ENCODE measurements around the gene KCNK5.

KCNK5 gene

DNA sequence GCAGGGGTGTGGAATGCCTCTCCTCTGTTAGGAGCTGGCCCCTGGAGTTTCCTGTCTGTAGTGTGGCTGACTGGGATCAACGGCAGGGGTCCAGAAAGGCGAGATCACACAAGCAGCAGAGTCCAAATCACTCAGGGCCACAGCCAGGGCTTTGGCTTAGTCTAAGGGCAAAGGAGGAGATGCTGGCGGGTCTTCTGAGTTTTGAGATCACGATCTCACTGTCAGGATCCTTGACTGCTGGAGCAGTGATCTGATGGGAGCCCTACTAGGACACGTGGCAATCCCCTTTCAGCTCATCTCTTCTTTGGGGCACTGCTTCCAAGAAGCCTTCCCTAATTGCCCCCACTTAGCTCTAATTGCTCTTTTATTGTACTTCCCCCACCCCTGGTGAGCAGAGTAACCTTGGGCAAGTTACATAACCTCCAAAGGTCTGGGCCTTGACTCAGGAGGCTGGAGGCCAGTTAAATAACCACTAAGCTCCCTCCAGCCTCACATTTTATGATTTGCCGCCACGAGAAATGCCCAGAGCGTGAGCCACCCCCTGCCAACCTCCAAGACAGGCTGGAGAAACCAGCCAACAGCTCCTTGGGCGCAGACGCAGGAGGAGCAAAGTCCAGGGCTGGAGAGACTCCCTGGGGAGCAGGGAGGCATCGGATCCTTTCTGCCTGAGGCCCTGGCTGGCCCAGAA lies 12.0 kb downstream of the KCNK5 start:
- Histone ChIP-seq H3K27me3 (ENCODE audit: control insufficient read depth, insufficient read depth, low read length) (no peaks in the 10 kb centered on the region), H3K27ac (ENCODE audit: low read length) (no peak overlapping the region), H3K36me3 (ENCODE audit: control insufficient read depth, insufficient read depth, low read length) (peaks cover 13% of the 10 kb centered on the region; the same call in 1 of the 2 replicates), H3K4me1 (ENCODE audit: control insufficient read depth, insufficient read depth, low read length) (peaks cover 7% of the 10 kb centered on the region), H3K9me3 (ENCODE audit: control insufficient read depth, insufficient read depth, low read length) (no peaks in the 10 kb centered on the region), H3K4me3 (ENCODE audit: low read length) (no peak overlapping the region)
- no CpG with 5 or more reads among the region's 11 CpGs for WGBS (ENCODE audit: insufficient coverage, insufficient read length)
- no peak for DNase-seq (ENCODE audit: low read depth, low spot score)

DNA sequence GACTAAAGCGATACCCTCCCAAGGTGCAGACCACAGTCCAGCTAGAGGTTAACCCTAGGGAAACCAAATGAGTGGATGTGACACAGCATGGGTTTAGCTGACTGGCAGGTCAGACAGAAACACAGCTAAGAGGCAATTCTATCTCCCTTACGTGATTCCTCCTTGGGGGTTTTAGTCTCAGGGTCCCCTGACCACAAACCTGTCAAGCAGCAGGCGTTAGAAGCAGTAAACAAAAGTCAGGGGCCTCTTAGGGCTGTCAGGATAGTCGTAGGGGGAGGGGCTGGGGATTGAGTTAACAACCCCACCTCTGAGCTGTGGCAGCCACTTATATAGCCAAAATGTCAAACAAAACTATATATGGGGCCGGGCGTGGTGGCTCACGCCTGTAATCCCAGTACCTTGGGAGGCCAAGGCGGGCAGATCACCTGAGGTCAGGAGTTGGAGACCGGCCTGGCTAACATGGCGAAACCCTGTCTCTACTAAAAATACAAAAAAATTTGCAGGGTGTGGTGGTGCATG lies 13.6 kb downstream of the KCNK5 start:
- H3K4me1 ChIP-seq (ENCODE audit: control insufficient read depth, insufficient read depth, low read length), result peaks cover 6% of the 10 kb centered on the region
- no peak for DNase-seq (ENCODE audit: low read depth, low spot score)
- H3K9me3 ChIP-seq (ENCODE audit: control insufficient read depth, insufficient read depth, low read length), result no peaks in the 10 kb centered on the region
- H3K27me3 ChIP-seq (ENCODE audit: control insufficient read depth, insufficient read depth, low read length), result no peaks in the 10 kb centered on the region
- H3K4me3 ChIP-seq (ENCODE audit: low read length), result no peak overlapping the region
- peaks cover 9% of the 10 kb centered on the region; the same call in 1 of the 2 replicates for H3K36me3 ChIP-seq (ENCODE audit: control insufficient read depth, insufficient read depth, low read length)
- H3K27ac ChIP-seq (ENCODE audit: low read length), result no peak overlapping the region
- WGBS (ENCODE audit: insufficient coverage, insufficient read length), result no CpG with 5 or more reads among the region's 10 CpGs

DNA sequence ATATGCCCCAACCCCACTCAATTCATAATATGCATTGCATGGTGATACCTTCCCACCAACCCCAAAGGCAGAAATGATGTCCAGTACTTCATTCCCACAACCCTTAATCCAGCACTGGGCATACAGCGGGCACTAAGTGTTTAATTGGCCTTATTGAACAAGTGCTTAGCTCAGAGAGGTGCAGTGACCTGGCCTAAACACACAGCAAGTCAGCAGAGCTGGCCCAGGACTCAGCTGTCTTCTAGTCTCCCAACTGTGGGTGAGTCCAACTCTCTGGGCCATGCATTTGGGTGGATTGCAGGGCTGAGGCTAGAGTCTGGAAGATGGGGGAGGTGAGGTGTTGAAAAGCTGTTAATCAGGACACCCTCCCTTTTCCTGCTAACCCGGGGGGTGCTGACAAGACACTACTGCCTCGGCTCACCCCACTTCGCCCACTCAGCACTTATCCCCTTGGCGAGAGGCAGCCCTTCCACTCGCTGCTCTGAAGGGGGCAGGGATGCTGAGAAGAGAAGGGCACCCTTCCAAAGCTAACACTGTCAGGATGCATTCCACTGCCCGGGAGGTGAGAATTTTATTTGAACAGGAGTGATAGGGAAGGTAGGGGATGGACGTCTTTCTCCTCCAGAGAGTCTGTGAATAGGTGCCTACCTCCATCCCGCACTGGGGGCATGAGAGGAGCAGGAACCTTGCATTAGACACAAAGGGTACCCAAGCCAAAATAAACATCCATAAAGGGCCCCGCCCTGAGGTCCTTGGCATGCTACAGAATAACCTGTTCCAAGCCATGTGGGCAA lies 14.2 kb downstream of the KCNK5 start:
- WGBS (ENCODE audit: insufficient coverage, insufficient read length), result no CpG with 5 or more reads among the region's 10 CpGs
- Histone ChIP-seq H3K4me3 (ENCODE audit: low read length) (no peak overlapping the region), H3K9me3 (ENCODE audit: control insufficient read depth, insufficient read depth, low read length) (no peaks in the 10 kb centered on the region), H3K27me3 (ENCODE audit: control insufficient read depth, insufficient read depth, low read length) (no peaks in the 10 kb centered on the region), H3K4me1 (ENCODE audit: control insufficient read depth, insufficient read depth, low read length) (peaks cover 4% of the 10 kb centered on the region), H3K36me3 (ENCODE audit: control insufficient read depth, insufficient read depth, low read length) (peaks cover 7% of the 10 kb centered on the region; the same call in 1 of the 2 replicates), H3K27ac (ENCODE audit: low read length) (no peak overlapping the region)
- DNase-seq (ENCODE audit: low read depth, low spot score), result no peak

DNA sequence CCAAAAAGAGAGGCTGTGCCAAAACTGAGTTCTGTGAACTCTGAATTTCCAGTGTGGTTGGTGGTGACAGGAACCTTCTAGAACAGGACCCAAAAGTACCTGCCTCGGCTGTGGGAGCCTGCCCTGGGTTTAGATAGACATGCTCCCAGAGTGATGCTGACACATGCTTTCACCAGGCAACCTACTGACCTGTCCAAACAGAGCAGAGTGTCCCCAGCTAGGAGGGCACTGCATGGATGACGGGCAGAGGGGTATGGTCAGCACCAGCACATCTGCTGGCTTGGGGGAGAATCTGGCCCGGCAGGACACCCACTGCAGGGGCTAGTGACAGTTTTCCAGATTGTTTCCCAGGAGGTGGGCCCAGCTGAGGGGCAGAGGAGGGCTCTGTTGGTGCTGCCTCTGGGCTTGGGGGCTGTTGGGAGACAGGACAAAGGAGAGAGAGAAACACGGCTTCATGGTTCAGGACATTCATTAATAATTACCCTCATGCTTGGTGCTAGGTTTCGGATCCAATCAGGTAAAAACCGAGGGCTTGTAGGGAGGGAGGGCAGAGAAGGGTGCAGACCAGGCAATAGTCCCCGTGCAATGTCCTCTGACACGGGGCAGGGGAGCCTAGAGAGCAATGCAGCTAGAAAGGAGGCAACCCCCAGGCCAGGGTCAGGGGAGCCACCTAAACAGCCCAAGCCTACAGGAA lies 15.0 kb downstream of the KCNK5 start:
- Histone ChIP-seq H3K9me3 (ENCODE audit: control insufficient read depth, insufficient read depth, low read length) (no peaks in the 10 kb centered on the region), H3K27me3 (ENCODE audit: control insufficient read depth, insufficient read depth, low read length) (no peaks in the 10 kb centered on the region), H3K27ac (ENCODE audit: low read length) (no peak overlapping the region), H3K4me1 (ENCODE audit: control insufficient read depth, insufficient read depth, low read length) (peaks cover 8% of the 10 kb centered on the region), H3K4me3 (ENCODE audit: low read length) (no peak overlapping the region), H3K36me3 (ENCODE audit: control insufficient read depth, insufficient read depth, low read length) (peaks cover 7% of the 10 kb centered on the region; the same call in 1 of the 2 replicates)
- no CpG with 5 or more reads among the region's 8 CpGs for WGBS (ENCODE audit: insufficient coverage, insufficient read length)
- DNase-seq (ENCODE audit: low read depth, low spot score), result no peak

DNA sequence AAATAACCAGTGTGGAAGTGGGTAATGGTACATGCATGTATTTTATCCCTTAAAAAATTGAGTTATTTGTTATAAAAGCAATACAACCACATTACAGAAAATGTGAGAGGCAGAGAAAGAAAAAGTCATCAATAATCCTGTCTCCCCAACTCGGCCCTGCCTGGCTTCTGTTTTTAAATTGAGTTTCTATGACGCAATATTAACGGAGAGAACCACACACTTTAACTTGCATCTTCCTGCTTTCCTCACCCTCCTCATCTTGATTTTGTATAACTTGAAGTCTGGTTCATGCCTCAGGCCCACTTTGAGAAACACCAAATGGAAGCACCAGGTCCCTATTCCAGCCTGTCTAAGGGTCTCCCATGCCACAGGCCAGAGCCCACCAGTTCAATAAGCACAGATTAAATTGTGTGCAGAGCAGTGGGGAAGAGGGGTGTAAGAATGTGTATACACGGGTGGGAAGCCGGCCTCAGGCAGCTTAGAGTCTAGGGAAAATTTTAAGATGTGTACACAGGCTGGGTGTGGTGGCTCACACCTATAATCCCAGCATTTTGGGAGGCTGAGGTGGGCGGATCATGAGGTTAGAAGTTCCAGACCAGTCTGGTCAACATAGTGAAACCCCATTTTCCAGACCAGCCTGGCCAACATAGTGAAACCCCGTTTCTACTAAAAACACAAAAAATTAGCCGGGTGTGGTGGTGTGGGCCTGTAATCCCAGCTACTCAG lies 15.9 kb downstream of the KCNK5 start:
- WGBS (ENCODE audit: insufficient coverage, insufficient read length), result no CpG with 5 or more reads among the region's 8 CpGs
- H3K4me1 ChIP-seq (ENCODE audit: control insufficient read depth, insufficient read depth, low read length), result peaks cover 9% of the 10 kb centered on the region
- DNase-seq (ENCODE audit: low read depth, low spot score), result no peak
- no peaks in the 10 kb centered on the region for H3K9me3 ChIP-seq (ENCODE audit: control insufficient read depth, insufficient read depth, low read length)
- no peak overlapping the region for H3K4me3 ChIP-seq (ENCODE audit: low read length)
- no peaks in the 10 kb centered on the region for H3K27me3 ChIP-seq (ENCODE audit: control insufficient read depth, insufficient read depth, low read length)
- H3K27ac ChIP-seq (ENCODE audit: low read length), result no peak overlapping the region
- H3K36me3 ChIP-seq (ENCODE audit: control insufficient read depth, insufficient read depth, low read length), result peaks cover 7% of the 10 kb centered on the region; the same call in 1 of the 2 replicates

DNA sequence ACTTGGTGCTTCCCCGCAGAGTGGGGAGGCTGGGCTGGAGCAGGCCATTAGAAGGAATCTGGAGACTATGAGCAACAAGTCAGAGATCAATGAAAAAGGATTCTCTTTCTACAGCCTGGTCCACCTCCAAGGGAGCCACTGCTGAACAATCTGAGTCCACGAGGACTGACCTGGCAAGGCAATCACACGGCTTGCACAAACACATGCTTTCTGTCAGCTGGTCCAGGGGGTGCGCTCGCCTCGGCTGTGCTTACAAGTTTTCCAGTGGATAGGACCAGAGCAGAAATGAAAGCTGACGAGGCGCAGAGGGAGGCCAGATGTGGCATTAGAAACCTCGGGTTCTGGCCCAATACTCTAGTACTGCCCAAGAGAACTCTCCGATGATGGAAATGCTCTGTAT lies 18.1 kb downstream of the KCNK5 start:
- DNase-seq (ENCODE audit: low read depth, low spot score), result no peak

DNA sequence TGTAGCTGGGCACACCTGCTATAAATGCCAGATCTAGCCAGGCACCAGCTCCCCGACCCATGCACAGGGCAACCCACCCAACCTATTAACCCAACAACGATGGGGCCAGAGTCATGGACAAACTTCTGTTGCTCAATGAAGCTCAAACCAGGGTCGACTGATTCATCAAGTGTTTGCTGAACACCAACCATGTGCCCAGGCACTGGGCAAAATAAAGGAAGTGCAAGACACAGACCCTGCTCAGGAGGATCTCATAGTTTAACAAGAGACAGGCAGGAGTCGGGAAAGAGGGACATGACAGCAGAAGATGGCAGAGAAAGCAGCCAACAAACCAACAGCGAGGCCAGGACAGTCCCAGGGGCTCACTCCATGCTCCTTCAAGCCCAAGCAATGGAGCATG lies 18.8 kb downstream of the KCNK5 start:
- no CpG with 5 or more reads among the region's 5 CpGs for WGBS (ENCODE audit: insufficient coverage, insufficient read length)
- DNase-seq (ENCODE audit: low read depth, low spot score), result no peak
- H3K4me3 ChIP-seq (ENCODE audit: low read length), result no peak overlapping the region
- H3K9me3 ChIP-seq (ENCODE audit: control insufficient read depth, insufficient read depth, low read length), result no peaks in the 10 kb centered on the region
- H3K4me1 ChIP-seq (ENCODE audit: control insufficient read depth, insufficient read depth, low read length), result peaks cover 19% of the 10 kb centered on the region
- H3K27me3 ChIP-seq (ENCODE audit: control insufficient read depth, insufficient read depth, low read length), result no peaks in the 10 kb centered on the region
- H3K36me3 ChIP-seq (ENCODE audit: control insufficient read depth, insufficient read depth, low read length), result peaks cover 7% of the 10 kb centered on the region; the same call in 1 of the 2 replicates
- H3K27ac ChIP-seq (ENCODE audit: low read length), result no peak overlapping the region

More for the DNA sequence above, 18.1 kb downstream of the KCNK5 start:
- Histone ChIP-seq H3K27ac (ENCODE audit: low read length) (no peak overlapping the region), H3K36me3 (ENCODE audit: control insufficient read depth, insufficient read depth, low read length) (peaks cover 7% of the 10 kb centered on the region; the same call in 1 of the 2 replicates), H3K27me3 (ENCODE audit: control insufficient read depth, insufficient read depth, low read length) (no peaks in the 10 kb centered on the region), H3K4me1 (ENCODE audit: control insufficient read depth, insufficient read depth, low read length) (peaks cover 13% of the 10 kb centered on the region), H3K9me3 (ENCODE audit: control insufficient read depth, insufficient read depth, low read length) (no peaks in the 10 kb centered on the region), H3K4me3 (ENCODE audit: low read length) (no peak overlapping the region)
- no CpG with 5 or more reads among the region's 10 CpGs for WGBS (ENCODE audit: insufficient coverage, insufficient read length)

DNA sequence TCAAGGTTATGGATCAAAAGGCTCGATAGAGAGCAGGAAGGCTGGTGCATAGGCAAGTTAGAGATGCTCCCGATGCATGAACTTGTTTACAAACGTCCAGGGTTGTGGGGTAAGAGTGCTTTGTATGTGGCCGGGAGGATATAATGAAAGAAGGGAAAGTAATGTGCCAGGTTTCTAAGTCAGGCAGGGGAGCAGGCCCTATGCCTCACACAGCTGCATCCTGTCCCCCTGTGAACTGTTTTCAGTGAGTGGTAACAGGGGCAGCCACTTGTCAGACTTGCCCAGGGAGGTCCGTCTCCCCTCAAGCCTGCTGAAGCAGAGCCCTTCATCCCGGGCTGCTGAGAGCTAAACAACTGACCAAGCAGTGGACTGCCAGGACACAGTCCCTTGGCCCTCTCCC lies 19.4 kb downstream of the KCNK5 start:
- Histone ChIP-seq H3K4me1 (ENCODE audit: control insufficient read depth, insufficient read depth, low read length) (peaks cover 21% of the 10 kb centered on the region), H3K9me3 (ENCODE audit: control insufficient read depth, insufficient read depth, low read length) (no peaks in the 10 kb centered on the region), H3K36me3 (ENCODE audit: control insufficient read depth, insufficient read depth, low read length) (peaks cover 7% of the 10 kb centered on the region; the same call in 1 of the 2 replicates), H3K27me3 (ENCODE audit: control insufficient read depth, insufficient read depth, low read length) (no peaks in the 10 kb centered on the region), H3K27ac (ENCODE audit: low read length) (no peak overlapping the region), H3K4me3 (ENCODE audit: low read length) (no peak overlapping the region)
- no CpG with 5 or more reads among the region's 6 CpGs for WGBS (ENCODE audit: insufficient coverage, insufficient read length)
- DNase-seq (ENCODE audit: low read depth, low spot score), result no peak

DNA sequence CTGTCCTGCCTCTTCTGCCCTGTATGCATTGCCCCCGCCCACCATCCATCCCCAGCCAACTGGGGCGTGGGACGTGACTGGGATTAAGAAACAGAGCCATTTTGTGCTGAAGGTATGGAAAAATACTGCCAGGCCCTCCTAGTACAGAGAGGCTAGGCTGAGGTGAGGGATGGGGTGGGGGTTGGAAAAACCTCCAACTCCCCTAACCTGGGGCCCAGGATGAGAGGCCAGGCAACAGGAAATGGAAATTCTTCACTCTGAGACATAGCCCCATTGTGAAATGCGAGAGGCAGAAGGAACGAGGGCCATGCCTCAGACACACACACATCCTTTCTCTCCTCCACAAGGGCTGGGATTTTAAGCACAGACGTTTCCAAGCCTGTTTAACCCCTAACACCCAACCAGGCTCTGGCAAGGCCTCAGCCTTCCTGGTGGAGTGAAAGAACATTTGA lies 19.9 kb downstream of the KCNK5 start:
- no peak overlapping the region for H3K27ac ChIP-seq (ENCODE audit: low read length)
- DNase-seq (ENCODE audit: low read depth, low spot score), result no peak

More for the DNA sequence above, 19.9 kb downstream of the KCNK5 start:
- WGBS (ENCODE audit: insufficient coverage, insufficient read length), result no CpG with 5 or more reads among the region's 6 CpGs
- Histone ChIP-seq H3K9me3 (ENCODE audit: control insufficient read depth, insufficient read depth, low read length) (no peaks in the 10 kb centered on the region), H3K4me1 (ENCODE audit: control insufficient read depth, insufficient read depth, low read length) (peaks cover 25% of the 10 kb centered on the region), H3K27me3 (ENCODE audit: control insufficient read depth, insufficient read depth, low read length) (no peaks in the 10 kb centered on the region), H3K4me3 (ENCODE audit: low read length) (no peak overlapping the region), H3K36me3 (ENCODE audit: control insufficient read depth, insufficient read depth, low read length) (peaks cover 5% of the 10 kb centered on the region; the same call in 1 of the 2 replicates)

Measured in iPS DF 6.9 (cell line).